Thoracic aorta (tissue), 2 donors: ENCODE results near the gene ZNG1A. TPM values are rescaled to one million over a fixed set of nuclear protein-coding genes. Genes with fewer than 3 reads are reported as not detected.
A peak's percentile ranks its signal among the peaks of the same experiment; 100 is the strongest.
"Not testable (repeated sequence)": the region's sequence is repeated elsewhere in the genome, so short reads cannot be mapped to it uniquely, and the experiment has no call there.

Experiments
- ATAC-seq: fragments of 150-250 bp; one replicate; pipeline ENCODE4 v1.8.0; 2017; ENCODE audit warnings: low read depth; ENCODE audit not compliant: insufficient number of reproducible peaks, low FRiP score
- DNase-seq: peaks from one replicate; pipeline ENCODE4 v3.0.0-alpha.2; 2020; ENCODE audit warnings: low spot score
- H3K27ac ChIP-seq, 2 donors: fragments of 200-600 bp; sonication (generic); 1 replicate in 1 of 2; 2 replicates in 1 of 2; pipeline ENCODE4 v1.5.1; 2016; ENCODE audit warnings: mild to moderate bottlenecking in 2 of 2, moderate library complexity in 2 of 2
- H3K27me3 ChIP-seq: fragments of 200-600 bp; sonication (generic); replicated peaks from 2 replicates; pipeline ENCODE4 v1.6.0; 2016; ENCODE audit warnings: mild to moderate bottlenecking; ENCODE audit not compliant: insufficient read depth
- H3K36me3 ChIP-seq: fragments of 200-600 bp; sonication (generic); one replicate; pipeline ENCODE4 v1.5.1; 2016
- H3K4me1 ChIP-seq, 2 donors: fragments of 200-600 bp; sonication (generic); 1 replicate in 1 of 2; 2 replicates in 1 of 2; pipeline versions ENCODE4 v1.5.1 to v1.6.0; 2016; ENCODE audit warnings: low read depth in 2 of 2, mild to moderate bottlenecking in 1 of 2; ENCODE audit not compliant: control insufficient read depth in 1 of 2
- H3K4me3 ChIP-seq: fragments of 200-600 bp; sonication (generic); 2 replicates; pipeline ENCODE4 v1.5.1; 2016; ENCODE audit warnings: mild to moderate bottlenecking
- H3K9me3 ChIP-seq: fragments of 200-600 bp; sonication (generic); 2 replicates; pipeline ENCODE4 v1.5.1; 2016
- total RNA-seq, 2 donors: library from RNA; depleted of rRNA; stranded (reverse); fragments of >200 nt; gene quantifications; one replicate each; pipeline versions ENCODE4 v1.1.0 to v1.2.3, GENCODE V29; 2016

The ZNG1A gene
- total RNA-seq, 2 donors from 2014 or later = 27.2 to 27.3 TPM

DNA sequence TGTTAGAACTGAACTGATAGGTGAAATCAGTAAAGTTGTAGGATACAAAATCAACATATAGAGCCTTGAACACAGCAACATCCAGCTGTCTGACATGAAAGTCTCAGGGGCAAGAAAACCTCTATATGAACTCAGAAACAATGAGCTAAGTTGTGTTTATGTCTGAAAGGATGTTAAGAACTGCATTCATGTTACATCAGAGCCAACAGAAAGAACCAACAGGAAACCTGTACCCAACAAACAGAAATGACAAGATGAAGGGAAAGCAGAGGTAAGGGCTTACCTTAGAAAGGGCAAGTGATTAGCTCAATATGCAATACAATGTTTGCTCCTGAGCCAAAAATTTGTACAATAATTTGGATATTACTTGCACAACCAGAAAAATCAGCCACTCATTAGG lies 92.2 kb downstream of the ZNG1A start:
- DNase-seq, ATAC-seq, H3K9me3 ChIP-seq, H3K27ac ChIP-seq, H3K27me3 ChIP-seq, H3K4me3 ChIP-seq, H3K36me3 ChIP-seq, H3K4me1 ChIP-seq: not testable (repeated sequence)

DNA sequence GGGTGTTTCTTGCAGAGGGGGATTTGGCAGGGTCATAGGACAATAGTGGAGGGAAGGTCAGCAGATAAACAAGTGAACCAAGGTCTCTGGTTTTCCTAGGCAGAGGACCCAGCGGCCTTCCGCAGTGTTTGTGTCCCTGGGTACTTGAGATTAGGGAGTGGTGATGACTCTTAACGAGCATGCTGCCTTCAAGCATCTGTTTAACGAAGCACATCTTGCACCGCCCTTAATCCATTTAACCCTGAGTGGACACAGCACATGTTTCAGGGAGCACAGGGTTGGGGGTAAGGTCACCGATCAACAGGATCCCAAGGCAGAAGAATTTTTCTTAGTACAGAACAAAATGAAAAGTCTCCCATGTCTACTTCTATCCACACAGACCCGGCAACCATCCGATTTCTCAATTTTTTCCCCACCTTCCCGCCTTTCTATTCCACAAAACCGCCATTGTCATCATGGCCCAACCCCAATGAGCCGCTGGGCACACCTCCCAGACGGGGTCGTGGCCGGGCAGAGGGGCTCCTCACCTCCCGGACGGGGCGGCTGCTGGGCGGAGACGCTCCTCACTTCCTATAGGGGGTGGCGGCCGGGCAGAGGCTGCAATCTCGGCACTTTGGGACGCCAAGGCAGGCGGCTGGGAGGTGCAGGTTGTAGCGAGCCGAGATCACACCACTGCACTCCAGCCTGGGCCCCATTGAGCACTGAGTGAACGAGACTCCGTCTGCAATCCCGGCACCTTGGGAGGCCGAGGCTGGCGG lies 95.7 kb downstream of the ZNG1A start:
- H3K9me3 ChIP-seq, H3K27ac ChIP-seq, H3K36me3 ChIP-seq, H3K27me3 ChIP-seq, DNase-seq, H3K4me3 ChIP-seq, H3K4me1 ChIP-seq, ATAC-seq: not testable (repeated sequence)

DNA sequence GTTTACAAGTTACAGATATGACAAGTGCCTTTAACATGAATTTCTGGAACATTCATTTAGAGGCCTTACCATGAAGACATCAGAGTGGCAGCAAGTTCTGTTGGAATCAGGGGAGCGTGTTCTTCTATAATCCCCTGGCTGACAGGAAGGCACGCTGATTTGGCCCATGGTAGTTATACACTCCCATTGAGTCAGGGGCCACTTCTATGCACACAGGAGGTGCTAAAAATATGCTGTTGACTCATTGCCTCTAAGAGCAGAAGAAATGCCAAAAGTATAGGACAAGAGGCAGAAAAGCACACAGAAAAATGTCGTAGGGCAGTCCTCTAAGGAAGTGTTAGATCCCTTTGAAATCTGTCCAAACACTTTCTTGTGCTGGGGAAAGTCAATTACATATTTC lies 100.5 kb downstream of the ZNG1A start:
- DNase-seq, ATAC-seq, H3K4me1 ChIP-seq, H3K9me3 ChIP-seq, H3K27ac ChIP-seq, H3K27me3 ChIP-seq, H3K36me3 ChIP-seq, H3K4me3 ChIP-seq: not testable (repeated sequence)

- H3K27ac ChIP-seq, H3K4me1 ChIP-seq, H3K9me3 ChIP-seq, ATAC-seq, DNase-seq, H3K4me3 ChIP-seq, H3K36me3 ChIP-seq, H3K27me3 ChIP-seq: not testable (repeated sequence)
These were observed 102.5 kb downstream of the ZNG1A start for GRCh38 chr9:76389-76788.

DNA sequence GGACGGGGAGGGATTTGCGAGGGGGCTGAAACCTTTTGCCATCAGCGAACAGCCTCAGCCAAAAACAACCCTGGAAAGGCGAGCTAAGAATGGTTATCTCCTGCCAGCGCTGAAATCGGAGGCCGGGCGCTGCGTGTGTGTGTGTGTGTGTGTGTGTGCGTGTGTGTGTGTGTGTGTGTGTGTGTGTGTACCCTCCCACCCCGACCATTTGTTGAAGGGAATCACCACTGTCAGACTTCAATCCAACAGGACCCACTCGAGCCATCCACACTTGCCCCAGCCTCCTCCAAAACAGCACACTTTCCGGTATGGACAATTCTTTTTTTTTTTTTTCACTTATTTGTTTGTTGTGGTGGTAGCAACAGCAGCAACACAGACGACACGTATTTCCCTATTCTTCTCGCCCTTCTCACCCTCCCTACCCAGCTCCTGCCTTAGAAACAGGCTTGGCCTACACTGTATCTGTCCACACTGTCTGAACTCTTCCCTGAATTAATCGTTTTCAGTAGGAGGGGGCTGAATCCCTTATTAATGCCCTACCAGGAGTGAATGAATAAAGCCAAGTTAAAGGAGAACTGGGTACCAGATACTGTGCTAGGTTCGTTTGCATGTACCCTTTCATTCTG lies 104.8 kb downstream of the ZNG1A start:
- not testable (repeated sequence) for H3K4me1 ChIP-seq, H3K27me3 ChIP-seq, H3K36me3 ChIP-seq, H3K27ac ChIP-seq, ATAC-seq, DNase-seq, H3K9me3 ChIP-seq
- peak overlapping the region; percentile 69 for H3K4me3 ChIP-seq

- DNase-seq, H3K9me3 ChIP-seq, H3K4me1 ChIP-seq, ATAC-seq, H3K27ac ChIP-seq, H3K36me3 ChIP-seq, H3K27me3 ChIP-seq: not testable (repeated sequence)
- H3K4me3 ChIP-seq = peak overlapping the region; percentile 69
These were observed 105.6 kb downstream of the ZNG1A start for GRCh38 chr9:73076-73899.

Other genes with a start within 250 kb of the ZNG1A start
- gene WASHC1, start 149.6 kb downstream of the ZNG1A start, total RNA-seq = 10 to 100 TPM in 1 of 2 donors, 1 to 10 TPM in 1; 1.8 to 19.8 TPM
- gene FOXD4, start 60.6 kb downstream of the ZNG1A start, total RNA-seq = under 1 TPM in 1 of 2 donors, not detected in 1; 0.28 TPM
- 10 to 100 TPM; 18.7 to 19.3 TPM for gene DOCK8, start 35.8 kb upstream of the ZNG1A start, total RNA-seq